GM23338 (cell line): ENCODE data around the gene PVALEF. TPM values are rescaled to one million over a fixed set of nuclear protein-coding genes. Genes with fewer than 3 reads are reported as not detected.

ENCODE experiments used
- ATAC-seq: fragments of 200-7000 bp; cut with Tn5 transposase; 3 replicates; pipeline ENCODE4 v1.9.1; 2020
- DNase-seq: peaks from one replicate; pipeline ENCODE4 v3.0.0-alpha.2; 2015; ENCODE audit warnings: low spot score
- H2AFZ ChIP-seq: fragments of 200-600 bp; sonication (generic); 2 replicates; pipeline ENCODE4 v1.8.0; 2016; ENCODE audit warnings: antibody characterized with exemption, mild to moderate bottlenecking, moderate library complexity
- H3F3A ChIP-seq: fragments of 200-600 bp; sonication (generic); replicated peaks from 2 replicates; pipeline ENCODE4 v1.8.0; 2017; ENCODE audit warnings: antibody characterized with exemption, mixed run types, low read depth
- H3K27ac ChIP-seq: fragments of 200-600 bp; sonication (generic); 2 replicates; pipeline ENCODE4 v1.6.1; 2016; ENCODE audit warnings: low read depth
- H3K27me3 ChIP-seq: fragments of 200-600 bp; sonication (generic); 2 replicates; pipeline ENCODE4 v1.8.0; 2016; ENCODE audit warnings: mild to moderate bottlenecking, mixed run types, moderate library complexity; ENCODE audit not compliant: insufficient read depth
- H3K36me3 ChIP-seq: fragments of 200-600 bp; sonication (generic); 2 replicates; pipeline ENCODE4 v1.8.0; 2016; ENCODE audit warnings: mild to moderate bottlenecking; ENCODE audit not compliant: insufficient read depth
- H3K4me1 ChIP-seq: fragments of 200-600 bp; sonication (generic); 2 replicates; pipeline ENCODE4 v1.8.0; 2016; ENCODE audit warnings: mild to moderate bottlenecking, moderate library complexity; ENCODE audit not compliant: insufficient read depth
- H3K4me2 ChIP-seq: fragments of 200-600 bp; sonication (generic); 2 replicates; pipeline ENCODE4 v1.7.1; 2017; ENCODE audit warnings: mixed run types
- H3K4me3 ChIP-seq: fragments of 200-600 bp; sonication (generic); 2 replicates; pipeline ENCODE4 v1.6.1; 2016; ENCODE audit warnings: mixed run types
- H3K79me2 ChIP-seq: fragments of 200-600 bp; sonication (generic); replicated peaks from 2 replicates; pipeline ENCODE4 v1.8.0; 2017; ENCODE audit warnings: mild to moderate bottlenecking; ENCODE audit not compliant: insufficient read depth
- H3K9me2 ChIP-seq: fragments of 200-600 bp; sonication (generic); 2 replicates; pipeline ENCODE4 v1.8.0; 2017; ENCODE audit not compliant: insufficient read depth
- H4K20me1 ChIP-seq: fragments of 200-600 bp; sonication (generic); replicated peaks from 2 replicates; pipeline ENCODE4 v1.8.0; 2017; ENCODE audit warnings: mild to moderate bottlenecking; ENCODE audit not compliant: insufficient read depth
- H3K27ac Mint-ChIP-seq: 2 replicates; pipeline ENCODE4 v1.8.0; 2020; ENCODE audit warnings: inconsistent platforms, mild to moderate bottlenecking, moderate library complexity, mixed read lengths
- H3K27me3 Mint-ChIP-seq: 3 replicates; pipeline ENCODE4 v1.8.0; 2022; ENCODE audit warnings: low read depth, mild to moderate bottlenecking, moderate library complexity, mixed read lengths, inconsistent platforms; ENCODE audit not compliant: insufficient read depth, poor library complexity
- H3K36me3 Mint-ChIP-seq: 3 replicates; pipeline ENCODE4 v1.8.0; 2021; ENCODE audit warnings: low read depth, mild to moderate bottlenecking, inconsistent platforms, moderate library complexity, mixed read lengths
- H3K4me1 Mint-ChIP-seq: 3 replicates; pipeline ENCODE4 v1.8.0; 2020; ENCODE audit warnings: mild to moderate bottlenecking, inconsistent platforms, mixed read lengths
- H3K4me3 Mint-ChIP-seq: 3 replicates; pipeline ENCODE4 v1.8.0; 2021; ENCODE audit warnings: moderate library complexity, mild to moderate bottlenecking, inconsistent platforms, mixed read lengths
- H3K9me3 Mint-ChIP-seq: 3 replicates; pipeline ENCODE4 v1.8.0; 2020; ENCODE audit warnings: moderate library complexity, mild to moderate bottlenecking, inconsistent platforms, mixed read lengths
- CTCF ChIP-seq, 2 experiments: fragments of 200-600 bp in 1 of 2; sonication (generic) in 1 of 2; conservative IDR thresholded peaks; 2 replicates each; pipeline versions ENCODE4 v1.5.1 to v1.6.1; 2016 to 2017; ENCODE audit warnings: antibody characterized with exemption in 2 of 2, low read depth in 2 of 2, mild to moderate bottlenecking in 2 of 2, moderate library complexity in 1 of 2
- ETS1 ChIP-seq: IDR thresholded peaks from 2 replicates; pipeline ENCODE4 v1.6.1; 2016; ENCODE audit warnings: antibody characterized with exemption
- EZH2 ChIP-seq: fragments of 200-600 bp; sonication (generic); IDR thresholded peaks from one replicate; pipeline ENCODE4 v1.8.0; 2017; ENCODE audit warnings: antibody characterized with exemption, mild to moderate bottlenecking, low read depth; ENCODE audit not compliant: unreplicated experiment
- JUNB ChIP-seq: IDR thresholded peaks from one replicate; pipeline ENCODE4 v1.6.1; 2016; ENCODE audit warnings: antibody characterized with exemption; ENCODE audit not compliant: unreplicated experiment
- REST ChIP-seq: IDR thresholded peaks from one replicate; pipeline ENCODE4 v1.6.1; 2018; ENCODE audit warnings: antibody characterized with exemption; ENCODE audit not compliant: unreplicated experiment
- STAT1 ChIP-seq: IDR thresholded peaks from one replicate; pipeline ENCODE4 v1.6.1; 2016; ENCODE audit warnings: antibody characterized with exemption; ENCODE audit not compliant: unreplicated experiment
- ZNF114 ChIP-seq: fragments of 250-450 bp; sonication (Bioruptor Pico); IDR thresholded peaks from 2 replicates; pipeline ENCODE4 v1.5.0; 2020; ENCODE audit warnings: mild to moderate bottlenecking, moderate library complexity
- ZNF331 ChIP-seq: fragments of 250-450 bp; sonication (Bioruptor Pico); IDR thresholded peaks from 2 replicates; pipeline ENCODE4 v1.5.0; 2020; ENCODE audit warnings: low read depth, mild to moderate bottlenecking, moderate library complexity
- polyA plus RNA-seq: library from polyadenylated mRNA; unstranded; fragments of >200 nt; fragmentation: Nextera tagmentation; extraction: Ambion mirVana; gene quantifications from 2 replicates; pipeline ENCODE4 v1.2.1, GENCODE V29; 2016
- total RNA-seq: library from RNA; depleted of rRNA; stranded (reverse); fragments of >200 nt; shearing (Covaris generic); gene quantifications from 2 replicates; pipeline ENCODE4 v1.2.3, GENCODE V29; 2014

PVALEF gene
- total and polyA plus RNA-seq, 2 experiments from 2014 or later: not detected

- Histone ChIP-seq H3K4me3 (no peak overlapping the region), H3F3A (peaks cover 16% of the 10 kb centered on the region), H3K4me2 (no peak overlapping the region), H3K4me1 (no peaks in the 10 kb centered on the region), H3K9me2 (no peaks in the 10 kb centered on the region), H4K20me1 (no peaks in the 10 kb centered on the region), H3K36me3 (no peaks in the 10 kb centered on the region), H2AFZ (no peak overlapping the region), H3K27me3 (no peaks in the 10 kb centered on the region), H3K27ac (no peak overlapping the region), H3K79me2 (no peaks in the 10 kb centered on the region)
- H3K9me3 Mint-ChIP-seq: peaks cover 16% of the 10 kb centered on the region
- no peak overlapping the region for H3K27ac Mint-ChIP-seq
- peaks cover 16% of the 10 kb centered on the region for H3K27me3 Mint-ChIP-seq
- ATAC-seq (no peak), DNase-seq (no peak)
- no peak overlapping the region for H3K4me3 Mint-ChIP-seq
- H3K4me1 Mint-ChIP-seq: no peaks in the 10 kb centered on the region
- no peaks in the 10 kb centered on the region; the same call in 2 of the 3 replicates for H3K36me3 Mint-ChIP-seq
- TF ChIP-seq STAT1: no peak
- no peak for TF ChIP-seq ZNF331 (CRISPR knock-in tag)
- TF ChIP-seq JUNB: no peak
- TF ChIP-seq ZNF114 (CRISPR knock-in tag): no peak
- no peak for TF ChIP-seq CTCF (conservative IDR thresholded peaks at IDR 0.05; ENCODE audit: low read depth in 2 of 2)
- no peak for TF ChIP-seq EZH2
- no peak for TF ChIP-seq ETS1
- no peak for TF ChIP-seq REST
Measured at GRCh38 chr17:81134064-81134781, 31.1 kb upstream of the PVALEF start.
